Choroid plexus epithelial cell (primary cell): ENCODE results near the gene HTT.

Source experiments
- DNase-seq: peaks from one replicate; pipeline ENCODE4 v3.0.0-alpha.2; 2010; ENCODE audit warnings: low read depth
- H3K4me3 ChIP-seq: 2 replicates; pipeline ENCODE4 v1.5.1; 2011; ENCODE audit warnings: low read depth, mild to moderate bottlenecking, control low read depth, low read length, moderate library complexity
- CTCF ChIP-seq: conservative IDR thresholded peaks from 2 replicates; pipeline ENCODE4 v1.5.1; 2011; ENCODE audit warnings: low read depth, mild to moderate bottlenecking, control low read depth, inconsistent platforms, low read length, moderate library complexity

HTT gene

GRCh38 chr4:3248811-3249661 is 174.6 kb downstream of the HTT start, which contains the start of gene MSANTD1:
Gene MSANTD1 (plus strand): TSS chr4:3249159. CDS start chr4:3249223, 64 bp downstream.
- H3K4me3 ChIP-seq: no peak within 1 kb of the TSS
- TF ChIP-seq CTCF: no peak
- DNase-seq: peak; percentile 38

DNA sequence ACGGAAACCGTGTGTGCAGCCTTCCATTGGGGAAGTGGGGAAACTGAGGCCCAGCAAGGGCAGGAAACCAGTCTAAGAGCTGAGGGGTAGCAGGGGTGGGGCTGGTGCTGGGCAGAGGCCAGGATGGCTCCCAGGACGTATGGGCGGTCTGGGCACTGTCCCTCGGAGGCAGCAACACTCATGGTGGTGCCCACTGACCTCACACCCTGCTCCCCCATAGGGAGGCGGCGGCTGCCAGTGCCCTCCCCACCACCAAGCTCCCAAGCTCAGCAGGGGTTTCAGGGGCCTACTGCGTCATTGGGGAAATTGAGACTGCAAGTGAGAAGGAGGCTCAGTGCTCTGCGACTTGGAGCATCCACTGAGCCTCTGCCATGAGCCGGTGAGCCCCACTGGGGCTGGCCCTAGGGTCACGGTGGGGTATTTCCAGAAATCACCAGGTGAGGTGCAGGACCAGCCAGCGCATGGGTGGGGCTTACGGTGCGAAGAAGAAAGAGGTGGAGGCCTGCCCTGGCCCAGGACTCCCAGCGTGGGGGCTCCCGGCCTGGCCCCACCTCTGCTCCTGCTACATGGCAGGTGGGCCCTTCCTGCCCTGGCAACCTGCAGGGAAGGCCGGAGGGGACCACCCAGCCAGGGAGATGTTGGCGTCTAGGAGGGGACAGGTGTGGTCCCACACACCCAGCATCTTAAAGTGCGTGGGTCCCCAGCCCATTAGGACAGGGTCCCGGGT is 175.4 kb downstream of the HTT start:
- H3K4me3 ChIP-seq: no peak overlapping the region
- TF ChIP-seq CTCF: no peak
- no peak for DNase-seq

DNA sequence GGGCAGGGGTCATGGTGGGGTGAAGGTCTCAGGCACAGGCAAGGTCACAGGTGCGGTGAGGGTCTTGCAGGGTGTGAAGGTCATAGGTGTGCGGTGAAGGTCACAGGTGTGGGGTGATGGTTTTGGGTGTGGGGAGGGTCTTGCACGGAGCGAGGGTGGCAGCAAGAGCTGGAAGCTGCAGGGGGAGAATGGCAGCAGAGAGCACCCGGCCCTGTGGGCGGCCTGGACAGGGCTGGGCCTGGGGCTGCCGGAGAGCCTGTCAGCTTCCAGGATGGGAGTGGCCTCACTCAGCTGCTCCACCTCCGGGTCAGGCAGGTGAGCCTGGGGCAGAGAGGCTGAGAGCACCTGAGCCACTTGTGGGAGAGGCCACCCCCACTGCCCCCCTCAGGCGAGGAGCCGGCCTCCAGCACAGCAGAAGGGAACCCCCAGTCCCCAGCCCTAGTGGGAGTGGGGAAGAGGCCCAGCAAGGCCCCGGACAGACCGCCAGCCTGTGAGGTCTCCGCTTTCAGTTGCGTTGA is 176.0 kb downstream of the HTT start:
- no peak overlapping the region for H3K4me3 ChIP-seq
- no peak for DNase-seq
- TF ChIP-seq CTCF: no peak

DNA sequence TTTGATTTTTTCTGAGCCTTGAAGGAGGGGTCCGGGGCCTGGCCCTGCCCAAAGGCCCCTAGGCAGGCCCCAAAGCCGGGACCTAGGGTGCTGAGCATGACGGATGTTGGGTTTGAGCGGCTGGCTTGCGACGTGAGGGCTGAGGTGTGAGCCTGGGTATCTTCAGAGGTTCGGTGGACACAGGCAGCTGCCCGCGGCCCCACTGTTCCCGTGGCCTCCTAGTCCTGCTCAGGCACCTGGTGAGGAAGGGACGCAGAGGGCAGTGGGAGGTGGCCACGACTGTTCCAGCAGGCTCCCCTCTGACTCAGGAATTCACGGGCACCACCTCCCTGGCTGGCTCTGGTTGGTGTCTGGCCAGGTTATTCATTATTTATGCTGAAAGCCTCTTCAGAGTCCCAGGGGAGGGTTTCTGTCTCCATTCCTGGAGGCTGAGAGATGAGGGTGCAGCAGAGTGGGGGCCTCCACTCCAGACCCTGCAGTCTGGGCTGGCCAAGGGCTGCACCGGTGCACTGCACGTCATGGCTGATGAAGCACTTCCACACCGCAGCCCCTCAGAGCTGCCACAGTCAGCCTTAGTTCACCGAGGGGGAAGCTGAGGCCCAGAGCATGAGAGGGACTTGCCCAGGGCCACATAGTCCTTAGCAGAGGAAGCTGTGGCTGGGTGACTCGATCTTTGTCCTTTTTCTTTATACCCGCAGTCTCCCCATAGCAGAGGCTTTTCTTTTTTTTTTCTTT is 176.6 kb downstream of the HTT start:
- TF ChIP-seq CTCF: no peak
- H3K4me3 ChIP-seq: no peak overlapping the region
- DNase-seq: peak; percentile 29

- TF ChIP-seq CTCF: no peak
- H3K4me3 ChIP-seq: no peak overlapping the region
- DNase-seq: no peak
Observed at GRCh38 chr4:3251691-3252479, 177.4 kb downstream of the HTT start.

DNA sequence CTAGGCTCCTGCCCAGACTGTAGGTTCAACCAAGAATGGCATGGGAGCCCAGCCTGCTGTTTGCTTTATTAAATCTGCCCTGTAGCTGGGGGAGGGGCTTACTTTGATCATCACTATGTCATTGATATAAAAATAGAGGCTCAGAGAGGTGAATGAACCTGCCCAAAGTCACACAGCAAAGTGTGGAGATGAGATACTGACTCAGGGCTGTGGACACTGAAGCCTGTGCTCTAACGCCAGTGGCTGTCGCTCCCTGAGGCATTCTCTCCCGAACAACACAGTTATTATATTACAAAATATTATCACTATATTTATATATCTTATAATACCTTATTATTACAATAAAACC is 178.0 kb downstream of the HTT start:
- H3K4me3 ChIP-seq: no peak overlapping the region
- DNase-seq: no peak
- TF ChIP-seq CTCF: no peak
